ENCODE results near the gene HMGCS1.
"Not testable (repeated sequence)": the region's sequence is repeated elsewhere in the genome, so short reads cannot be mapped to it uniquely, and the experiment has no call there.

The HMGCS1 gene

GRCh38 chr5:43273552-43273951, 39.7 kb downstream of the HMGCS1 start:
- DNase-seq (ENCODE audit: low spot score), result no peak

GRCh38 chr5:43270645-43271044, 42.6 kb downstream of the HMGCS1 start:
- DNase-seq (ENCODE audit: low spot score), result no peak

- DNase-seq (ENCODE audit: low spot score), result no peak
These were observed 44.9 kb downstream of the HMGCS1 start for GRCh38 chr5:43268188-43268820.

DNA sequence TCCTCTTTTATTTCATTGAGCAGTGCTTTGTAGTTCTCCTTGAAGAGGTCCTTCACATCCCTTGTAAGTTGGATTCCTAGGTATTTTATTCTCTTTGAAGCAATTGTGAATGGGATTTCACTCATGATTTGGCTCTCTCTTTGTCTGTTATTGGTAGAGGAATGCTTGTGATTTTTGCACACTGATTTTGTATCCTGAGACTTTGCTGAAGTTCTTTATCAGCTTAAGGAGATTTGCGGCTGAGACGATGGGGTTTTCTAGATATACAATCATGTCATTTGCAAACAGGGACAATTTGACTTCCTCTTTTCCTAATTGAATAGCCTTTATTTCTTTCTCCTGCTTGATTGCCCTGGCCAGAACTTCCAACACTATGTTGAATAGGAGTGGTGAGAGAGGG, 50.9 kb downstream of the HMGCS1 start:
- DNase-seq (ENCODE audit: low spot score), result not testable (repeated sequence)

DNA sequence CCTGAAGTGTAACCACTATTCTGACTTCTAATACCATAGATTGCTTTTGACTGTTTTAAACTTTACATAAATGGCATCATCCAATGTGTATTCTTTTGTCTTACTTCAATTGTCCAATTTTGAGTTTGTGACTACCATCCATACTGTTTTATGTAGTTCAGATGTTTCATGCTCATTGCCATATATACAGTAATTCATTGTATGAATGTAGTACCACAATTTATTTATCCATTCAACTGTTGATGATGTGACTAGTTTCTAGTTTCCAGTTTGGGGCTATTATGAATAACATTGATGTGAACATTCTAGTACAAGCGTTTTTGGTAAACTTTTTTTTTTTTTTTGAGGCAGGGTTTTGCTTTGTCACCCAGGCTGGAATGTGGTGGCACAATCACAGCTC, 55.1 kb downstream of the HMGCS1 start:
- DNase-seq (ENCODE audit: low spot score), result no peak

- DNase-seq (ENCODE audit: low spot score), result no peak
These were observed 56.8 kb downstream of the HMGCS1 start for GRCh38 chr5:43256261-43256966.

GRCh38 chr5:43255704-43256103, 57.5 kb downstream of the HMGCS1 start:
- DNase-seq (ENCODE audit: low spot score), result no peak

- no peak for DNase-seq (ENCODE audit: low spot score)
These were observed 61.5 kb downstream of the HMGCS1 start for GRCh38 chr5:43251754-43252153.

DNA sequence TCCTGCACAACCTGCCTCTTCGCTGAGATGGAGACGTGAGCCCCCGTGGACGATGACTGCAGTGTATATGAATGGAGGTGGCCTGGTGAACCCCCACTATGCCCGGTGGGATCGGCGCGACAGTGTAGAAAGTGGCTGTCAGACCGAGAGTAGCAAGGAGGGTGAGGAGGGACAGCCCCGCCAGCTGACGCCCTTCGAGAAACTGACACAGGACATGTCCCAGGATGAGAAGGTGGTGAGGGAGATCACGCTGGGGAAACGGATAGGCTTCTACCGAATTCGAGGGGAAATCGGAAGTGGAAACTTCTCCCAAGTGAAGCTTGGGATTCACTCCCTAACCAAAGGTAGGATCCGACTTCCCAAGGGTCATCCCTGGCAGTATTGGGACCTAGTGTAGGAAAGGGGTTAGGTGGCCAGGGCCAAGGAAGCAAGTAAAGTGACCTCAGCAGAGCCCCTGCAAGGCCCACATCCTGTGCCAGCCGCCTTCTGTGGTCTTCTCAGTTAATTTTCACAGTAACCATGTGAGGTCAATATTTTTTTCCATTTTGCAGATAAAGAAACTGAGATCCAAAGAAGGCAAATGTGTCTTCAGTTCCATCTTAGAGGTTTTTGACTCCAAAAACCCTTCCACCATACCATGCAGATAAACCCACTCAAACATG, 67.4 kb downstream of the HMGCS1 start:
- DNase-seq (ENCODE audit: low spot score), result no peak

DNA sequence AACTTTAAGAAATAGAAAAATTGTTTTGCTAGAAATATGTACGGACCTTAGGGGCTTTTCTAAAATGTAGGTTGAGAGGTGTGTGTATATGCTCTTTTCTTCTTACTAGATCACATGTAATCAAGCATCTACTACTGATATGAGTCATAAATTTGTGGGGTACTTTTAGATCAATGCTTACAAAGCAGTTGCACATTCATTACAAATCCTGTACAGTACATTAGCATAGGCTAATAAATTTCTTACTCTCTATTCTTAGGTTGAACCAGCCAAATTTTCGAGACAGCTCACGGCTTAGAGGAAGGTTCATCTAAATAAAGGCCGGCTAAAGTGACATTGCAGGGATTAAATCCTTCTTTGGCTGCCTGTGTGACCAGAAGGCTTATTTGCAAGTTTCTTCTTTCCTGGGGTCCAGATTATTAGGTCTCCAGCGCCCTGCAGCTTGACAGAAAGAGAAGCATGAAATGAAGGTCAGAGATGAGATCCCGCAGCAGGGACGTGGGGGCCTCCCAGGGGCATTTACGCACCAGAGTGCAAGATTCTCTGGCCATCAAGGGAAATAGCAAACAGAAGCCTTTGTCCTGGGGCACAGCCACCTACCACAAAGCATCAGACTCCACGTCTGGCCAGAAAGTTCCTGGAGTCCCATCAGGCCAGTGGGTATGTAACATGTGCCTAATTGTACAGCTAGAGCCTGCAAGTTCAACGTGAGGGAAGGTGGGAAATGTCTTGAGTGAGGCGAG, 68.2 kb downstream of the HMGCS1 start:
- DNase-seq (ENCODE audit: low spot score), result no peak

DNA sequence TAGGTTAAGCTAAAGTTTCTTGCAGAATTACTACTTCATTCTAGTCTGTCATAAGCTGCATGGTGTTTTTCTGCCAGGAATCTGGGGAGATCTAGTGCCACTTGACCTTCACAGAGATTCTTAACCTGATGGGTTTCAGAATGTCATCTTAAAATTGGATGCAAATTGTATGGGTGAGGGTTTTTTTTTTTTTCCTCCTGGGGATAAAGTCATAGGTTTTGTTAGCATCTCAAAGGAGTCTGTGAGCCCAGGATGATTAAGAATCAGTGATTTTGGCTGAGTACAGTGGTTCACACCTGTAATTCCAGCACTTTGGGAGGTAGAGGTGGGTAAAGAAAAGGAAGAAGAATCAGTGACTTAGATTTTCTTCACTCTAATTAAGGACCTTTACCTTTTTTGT, 69.9 kb downstream of the HMGCS1 start:
- DNase-seq (ENCODE audit: low spot score), result no peak

DNA sequence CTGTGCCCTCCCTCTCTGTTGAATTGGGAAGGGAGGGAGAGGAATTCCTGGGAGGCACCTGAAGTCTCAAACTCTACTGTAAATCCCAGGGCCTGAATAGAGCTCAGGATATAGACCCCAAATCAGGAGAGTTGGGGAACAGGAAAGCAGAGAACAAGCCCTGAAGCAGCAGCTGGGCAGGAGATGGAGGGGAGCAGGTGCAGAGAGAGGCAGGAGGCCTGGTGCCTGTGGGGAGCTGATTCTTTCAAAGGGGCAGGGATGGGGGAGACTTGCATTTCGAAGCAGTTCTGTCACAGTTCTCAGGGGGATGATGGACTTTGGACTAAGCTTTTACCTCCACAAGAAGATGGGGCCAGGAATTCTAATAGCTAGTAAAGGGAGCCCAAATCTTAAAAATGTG, 71.0 kb downstream of the HMGCS1 start:
- DNase-seq (ENCODE audit: low spot score), result no peak
